ENCODE data around the gene ZNF564. TPM values are rescaled to one million over a fixed set of nuclear protein-coding genes. Genes with fewer than 3 reads are reported as not detected.

ZNF564 gene
- total and polyA plus RNA-seq, 10 of the 15 experiments (the other 5 are each of a cell fraction or from before 2014, with no cell fraction given) = 1.5 to 8.9 (median 5.4) TPM

- intact Hi-C loops (cut with micrococcal nuclease; ENCODE audit: unreplicated experiment) = no loop called here
- no peak for TF ChIP-seq CREM (IDR thresholded peaks at IDR 0.05; ENCODE audit: low read depth)
- no peak for TF ChIP-seq MLLT1 (IDR thresholded peaks at IDR 0.05)
- TF ChIP-seq EGR1 (IDR thresholded peaks at IDR 0.05; ENCODE audit: borderline replicate concordance in 1 of 2, low read depth in 2 of 2, low read length in 2 of 2) = no peak
- TF ChIP-seq BRCA1 (IDR thresholded peaks at IDR 0.05; ENCODE audit: low read depth, low read length) = no peak
- TF ChIP-seq YBX1 (IDR thresholded peaks at IDR 0.05) = no peak
- TF ChIP-seq ZZZ3 (IDR thresholded peaks at IDR 0.05; ENCODE audit: control insufficient read depth, insufficient read length, low read depth) = no peak
- TF ChIP-seq MTA3 (IDR thresholded peaks at IDR 0.05; ENCODE audit: borderline replicate concordance, low read length) = no peak
- TF ChIP-seq MYC (IDR thresholded peaks at IDR 0.05; ENCODE audit: insufficient read depth, insufficient read length, insufficient replicate concordance, low read length, severe bottlenecking) = no peak
- no peak for TF ChIP-seq IRF4 (IDR thresholded peaks at IDR 0.05; ENCODE audit: low read depth, low read length)
- TF ChIP-seq HDGF (IDR thresholded peaks at IDR 0.05) = no peak
- TF ChIP-seq, protein P1, sequence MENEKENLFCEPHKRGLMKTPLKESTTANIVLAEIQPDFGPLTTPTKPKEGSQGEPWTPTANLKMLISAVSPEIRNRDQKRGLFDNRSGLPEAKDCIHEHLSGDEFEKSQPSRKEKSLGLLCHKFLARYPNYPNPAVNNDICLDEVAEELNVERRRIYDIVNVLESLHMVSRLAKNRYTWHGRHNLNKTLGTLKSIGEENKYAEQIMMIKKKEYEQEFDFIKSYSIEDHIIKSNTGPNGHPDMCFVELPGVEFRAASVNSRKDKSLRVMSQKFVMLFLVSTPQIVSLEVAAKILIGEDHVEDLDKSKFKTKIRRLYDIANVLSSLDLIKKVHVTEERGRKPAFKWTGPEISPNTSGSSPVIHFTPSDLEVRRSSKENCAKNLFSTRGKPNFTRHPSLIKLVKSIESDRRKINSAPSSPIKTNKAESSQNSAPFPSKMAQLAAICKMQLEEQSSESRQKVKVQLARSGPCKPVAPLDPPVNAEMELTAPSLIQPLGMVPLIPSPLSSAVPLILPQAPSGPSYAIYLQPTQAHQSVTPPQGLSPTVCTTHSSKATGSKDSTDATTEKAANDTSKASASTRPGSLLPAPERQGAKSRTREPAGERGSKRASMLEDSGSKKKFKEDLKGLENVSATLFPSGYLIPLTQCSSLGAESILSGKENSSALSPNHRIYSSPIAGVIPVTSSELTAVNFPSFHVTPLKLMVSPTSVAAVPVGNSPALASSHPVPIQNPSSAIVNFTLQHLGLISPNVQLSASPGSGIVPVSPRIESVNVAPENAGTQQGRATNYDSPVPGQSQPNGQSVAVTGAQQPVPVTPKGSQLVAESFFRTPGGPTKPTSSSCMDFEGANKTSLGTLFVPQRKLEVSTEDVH (IDR thresholded peaks at IDR 0.05; ENCODE audit: low read depth, partially characterized antibody) = no peak
- TF ChIP-seq SPI1 (IDR thresholded peaks at IDR 0.05; ENCODE audit: borderline replicate concordance, insufficient read depth, low read depth, low read length) = no peak
- TF ChIP-seq HDAC2 (IDR thresholded peaks at IDR 0.05) = no peak
- no peak for TF ChIP-seq NBN (IDR thresholded peaks at IDR 0.05)
- TF ChIP-seq ZNF274 (IDR thresholded peaks at IDR 0.05; ENCODE audit: insufficient read depth, insufficient read length) = no peak
- H3K36me3 ChIP-seq (ENCODE audit: control insufficient read depth in 2 of 2, insufficient read depth in 2 of 2, low read length in 1 of 2) = peaks cover 2 to 25% of the 10 kb centered on the region in 2 experiments; a peak in 3 of 4 replicates
- 93% methylated on average over 4 of the region's 4 CpGs for whole genome bisulfite sequencing (ENCODE audit: insufficient coverage, insufficient replicate concordance, low lambda C conversion rate, missing lambda C conversion rate)
- ChIA-PET POLR2A (no interaction called here), CTCF (interaction anchor here (0.7 kb wide), 1 partner anchor 225 kb away, joined by 3 read pairs; the partner anchor contains the start of gene BEST2), SMC1A (ENCODE audit: uncharacterized antibody, unreplicated experiment) (no interaction called here), RAD21 (ENCODE audit: unreplicated experiment) (no interaction called here)
- no peaks in the 10 kb centered on the region for H3K27me3 ChIP-seq (replicated peaks in 1 of 2; ENCODE audit: control insufficient read depth in 2 of 2, insufficient read depth in 2 of 2, low read length in 1 of 2)
- no peaks in the 10 kb centered on the region for H3K79me2 ChIP-seq (ENCODE audit: control insufficient read depth, insufficient read depth, low read length)
- H3K27ac ChIP-seq (ENCODE audit: control insufficient read depth, insufficient read depth) = no peak overlapping the region
- DNase-seq (ENCODE audit: low read depth, low spot score) = no peak
- peaks cover 66% of the 10 kb centered on the region for H3K9me3 ChIP-seq (replicated peaks; ENCODE audit: control insufficient read depth, insufficient read depth, low read length)
- peak; percentile 69 for FAIRE-seq
- H4K20me1 ChIP-seq (ENCODE audit: control insufficient read depth, insufficient read depth) = no peaks in the 10 kb centered on the region
- no TSS peak for BruUV-seq (replicated peaks)
- H2AFZ ChIP-seq (ENCODE audit: control insufficient read depth, low read depth, low read length) = no peak overlapping the region
- in situ Hi-C loops (cut with MboI) = no loop called here
- H3K9ac ChIP-seq (ENCODE audit: control insufficient read depth, insufficient read depth, low read length) = no peak overlapping the region
- no peaks in the 10 kb centered on the region for H3K4me1 ChIP-seq (ENCODE audit: control insufficient read depth, insufficient read depth, low read length)
- no peak overlapping the region for H3K4me2 ChIP-seq (ENCODE audit: control insufficient read depth, insufficient read depth)
- no peak overlapping the region for H3K4me3 ChIP-seq
- no peak for ATAC-seq
Observed at GRCh38 chr19:12526542-12526941, 24.7 kb downstream of the ZNF564 start.

Measured in GM12878 (cell line).